Endometrial microvascular endothelial cells (primary cell): ENCODE measurements around the gene TEX53. TPM values are rescaled to one million over a fixed set of nuclear protein-coding genes. Genes with fewer than 3 reads are reported as not detected.

ENCODE experiments used
- in situ Hi-C: cut with HindIII; loops from 2 replicates; pipeline ENCODE4 v1.10.0; 2017; ENCODE audit warnings: low sequenced_read_pairs, low pct_unique_long_range_greater_than_20kb; ENCODE audit errors: inconsistent ontology term
- total RNA-seq: library from RNA; depleted of rRNA; stranded (reverse); fragments of >200 nt; gene quantifications from one replicate; pipeline ENCODE4 v1.2.3, GENCODE V29; 2015; ENCODE audit errors: inconsistent ontology term

The TEX53 gene
- total RNA-seq, result not detected

DNA sequence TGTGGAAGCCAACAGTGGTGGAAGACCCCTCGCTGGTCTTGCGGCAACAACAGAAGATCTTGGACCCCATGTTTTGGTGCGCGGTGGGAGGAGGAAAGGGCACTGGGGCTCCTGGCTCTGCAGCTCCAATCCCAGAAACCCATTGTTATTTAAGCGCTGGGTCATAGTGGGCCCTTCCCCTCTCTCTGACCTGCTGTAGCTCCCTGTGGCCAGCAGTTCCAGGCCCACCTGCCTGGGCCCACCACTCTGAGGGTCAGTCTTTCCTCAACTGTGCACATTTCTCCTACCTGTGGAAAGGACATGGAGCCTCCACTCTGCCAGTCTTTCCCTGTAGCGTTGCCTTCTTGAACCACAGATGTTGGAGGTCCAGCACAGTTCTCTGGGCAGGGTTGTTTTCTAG is at the start of gene TEX53:
Gene TEX53 (minus strand): TSS at position 101 of the 400 bp plus-strand sequence. CDS start 31 bp downstream, at position 70.
- in situ Hi-C loops, result no loop called here

DNA sequence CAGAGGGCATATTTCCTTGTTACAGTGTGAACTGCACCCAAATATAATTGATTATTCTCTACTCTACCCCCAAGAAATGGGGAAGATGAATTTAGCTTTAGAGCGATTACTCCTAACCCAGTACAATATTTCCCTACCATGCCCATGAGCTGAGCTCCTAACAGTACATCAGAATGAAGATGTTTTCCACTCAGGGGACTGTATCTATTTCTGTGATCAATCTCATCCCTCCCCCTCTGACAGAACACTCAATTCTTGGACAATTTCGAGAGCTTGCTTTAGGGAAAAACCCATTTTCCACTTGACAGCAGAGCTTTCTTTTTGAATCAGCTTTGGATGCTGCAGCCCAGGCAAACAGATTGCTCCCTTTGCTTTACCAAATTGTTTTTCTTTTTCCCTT is 49.1 kb upstream of the TEX53 start:
- in situ Hi-C loops, result no loop called here

DNA sequence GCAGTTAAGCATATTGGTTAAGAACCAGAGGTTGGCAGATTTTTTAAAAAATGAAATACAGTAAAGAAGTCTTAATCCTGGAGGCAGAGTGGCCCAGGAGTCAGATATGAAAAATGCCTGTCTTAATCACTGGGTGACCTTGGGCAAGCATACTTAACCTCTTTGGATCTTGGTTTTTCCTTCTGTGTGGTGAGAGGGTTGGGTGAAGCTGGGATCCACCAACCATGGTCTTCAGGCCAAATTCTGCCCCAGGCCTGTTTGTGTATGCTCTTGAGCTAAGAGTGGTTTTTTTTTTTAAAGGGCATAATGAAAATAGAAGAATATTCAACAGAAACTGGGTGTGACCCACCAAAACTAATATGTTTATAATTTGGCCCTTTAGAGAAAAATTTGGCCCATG is 44.4 kb upstream of the TEX53 start:
- in situ Hi-C loops, result no loop called here

DNA sequence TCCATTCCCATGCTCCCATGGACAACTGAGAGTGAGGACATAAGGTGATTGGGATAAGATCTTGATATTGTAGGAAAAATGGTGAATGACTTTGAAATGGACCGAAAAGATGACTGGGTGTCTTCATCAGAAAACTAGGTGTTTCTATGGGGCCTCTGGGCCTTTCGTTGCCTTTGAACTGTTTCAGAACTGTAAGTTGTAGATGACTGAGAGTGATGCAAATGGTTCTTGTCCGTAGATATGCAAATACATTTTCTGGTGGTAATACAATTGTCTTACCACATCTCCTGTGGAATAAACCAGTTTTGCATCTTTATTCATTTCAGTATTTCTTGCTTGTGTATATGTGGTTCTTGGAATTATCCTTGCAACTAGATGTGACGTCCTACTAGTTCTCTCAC is 40.3 kb upstream of the TEX53 start:
- in situ Hi-C loops, result no loop called here

DNA sequence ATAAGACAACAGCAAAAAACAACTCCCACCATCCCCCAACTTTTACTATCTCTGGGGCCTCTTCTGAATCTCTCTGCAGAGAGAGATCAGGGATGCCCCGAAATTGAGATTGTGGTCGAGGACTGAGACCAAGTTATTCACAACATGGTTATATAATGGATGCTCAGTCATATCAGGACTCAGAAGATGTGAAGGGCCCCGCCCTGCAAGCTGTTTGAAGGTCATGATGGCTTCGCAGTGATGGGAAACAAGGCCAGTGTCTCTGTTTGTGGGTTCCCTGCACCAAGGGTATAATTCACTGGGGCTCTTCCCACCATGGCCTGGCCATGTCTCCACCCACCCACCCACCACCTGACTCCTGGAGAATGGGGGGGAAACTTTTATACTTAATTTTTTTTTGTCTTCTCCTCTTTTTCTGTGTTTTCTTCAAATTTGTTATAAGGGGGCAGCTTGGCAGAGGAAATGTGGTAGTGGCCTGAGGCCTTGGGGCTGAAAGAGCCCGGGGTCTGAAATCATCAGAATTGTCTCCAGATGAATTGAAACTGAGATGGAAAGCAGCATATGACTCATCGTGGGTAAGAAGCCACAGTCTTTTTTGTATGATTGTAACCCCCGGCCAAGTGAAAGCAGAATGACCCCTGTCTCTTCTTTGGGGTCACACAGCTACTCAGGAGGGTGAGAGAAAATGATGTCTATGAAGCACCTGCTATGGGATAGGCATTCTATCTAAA is 39.4 kb upstream of the TEX53 start:
- in situ Hi-C loops, result no loop called here

DNA sequence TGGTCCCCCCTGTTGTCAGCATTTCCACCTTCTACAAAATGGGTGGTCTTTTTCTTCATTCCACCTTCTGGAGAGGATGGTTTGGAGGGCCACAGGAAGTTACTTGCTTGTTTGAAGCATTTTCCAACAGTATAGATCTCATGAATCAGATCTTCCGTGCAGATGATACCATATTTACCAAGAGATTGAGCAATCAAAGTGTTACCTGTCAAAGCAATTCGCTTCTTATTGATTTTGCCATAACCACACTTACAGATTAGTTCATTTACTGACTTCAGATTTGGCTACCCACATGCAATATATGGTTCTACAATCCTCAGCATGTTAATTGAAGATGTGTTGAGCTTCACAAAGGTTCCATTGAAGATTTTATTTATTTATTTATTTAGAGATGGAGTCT is 38.3 kb upstream of the TEX53 start:
- in situ Hi-C loops, result no loop called here

DNA sequence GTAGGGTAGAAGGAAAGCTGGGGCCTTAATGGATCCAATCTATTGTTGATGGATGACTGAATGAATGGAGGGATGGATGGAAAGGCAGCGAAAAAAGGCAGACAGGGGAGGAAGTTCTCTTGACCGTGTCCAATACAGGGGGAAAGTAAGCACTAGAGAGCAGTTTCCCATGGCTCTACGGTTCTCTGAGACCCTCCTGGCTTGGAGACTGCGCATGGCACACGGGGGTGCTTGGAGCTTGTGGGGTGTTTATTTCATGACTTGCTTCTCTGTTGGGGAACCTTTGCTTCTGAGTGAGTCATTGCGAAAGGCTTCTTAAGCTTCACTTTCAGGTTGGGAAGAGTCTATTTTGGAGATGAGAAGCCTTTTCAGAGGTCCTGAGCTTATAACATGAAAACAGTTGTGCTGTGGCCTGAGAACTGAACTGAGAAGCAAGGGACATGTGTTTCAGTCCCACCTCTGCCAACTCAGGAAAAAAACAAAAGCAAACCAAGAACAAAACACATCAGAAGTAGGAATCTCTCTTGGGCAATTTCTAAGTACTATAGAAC is 37.2 kb upstream of the TEX53 start:
- in situ Hi-C loops, result no loop called here

DNA sequence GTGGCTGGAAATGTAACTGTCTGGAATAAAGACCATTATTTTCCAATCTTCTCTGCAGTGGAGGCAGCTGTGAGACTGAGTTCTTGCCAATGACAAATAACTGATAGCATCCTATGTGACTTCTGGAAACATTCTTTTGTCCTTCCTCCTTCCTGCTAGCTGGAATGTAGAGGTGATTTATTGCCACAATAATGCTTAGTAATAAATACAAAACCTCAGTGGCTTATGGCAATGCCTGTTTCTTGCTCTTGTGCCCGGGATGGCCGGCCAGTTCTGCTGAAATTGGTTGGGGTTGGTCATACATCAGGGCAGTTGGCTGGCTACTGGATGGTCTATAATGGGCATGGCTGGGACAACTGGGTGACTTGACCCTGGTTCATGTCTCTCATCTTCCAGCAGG is 36.5 kb upstream of the TEX53 start:
- in situ Hi-C loops, result no loop called here

DNA sequence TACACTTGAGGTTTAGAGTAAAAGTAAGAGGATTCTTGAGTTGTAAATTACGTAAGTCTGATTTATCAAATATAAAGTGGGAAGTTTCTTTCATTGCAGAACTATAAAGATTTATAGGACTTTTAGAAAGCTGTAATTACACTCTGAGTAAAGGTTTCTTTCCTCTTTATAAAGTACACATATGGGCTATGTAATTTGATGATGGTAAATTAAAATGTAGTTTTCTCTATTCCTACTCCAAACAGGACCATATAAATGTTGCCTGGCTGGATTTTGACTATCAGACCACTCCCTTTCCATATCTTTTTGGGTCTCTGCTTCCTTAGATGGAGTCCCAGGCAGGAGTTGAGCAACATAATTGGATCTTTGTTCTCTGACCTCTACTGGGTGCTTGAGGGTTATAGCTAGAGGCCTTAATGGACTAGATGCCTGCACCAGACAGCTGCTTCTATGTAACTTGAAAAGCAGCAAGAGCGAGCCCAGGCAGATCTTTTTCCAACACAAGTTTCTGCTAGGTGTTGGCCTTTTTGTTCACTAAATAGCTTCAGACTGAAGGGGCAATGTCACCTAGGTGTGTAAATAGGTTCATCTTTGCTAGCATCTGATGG is 35.7 kb upstream of the TEX53 start:
- in situ Hi-C loops, result no loop called here

DNA sequence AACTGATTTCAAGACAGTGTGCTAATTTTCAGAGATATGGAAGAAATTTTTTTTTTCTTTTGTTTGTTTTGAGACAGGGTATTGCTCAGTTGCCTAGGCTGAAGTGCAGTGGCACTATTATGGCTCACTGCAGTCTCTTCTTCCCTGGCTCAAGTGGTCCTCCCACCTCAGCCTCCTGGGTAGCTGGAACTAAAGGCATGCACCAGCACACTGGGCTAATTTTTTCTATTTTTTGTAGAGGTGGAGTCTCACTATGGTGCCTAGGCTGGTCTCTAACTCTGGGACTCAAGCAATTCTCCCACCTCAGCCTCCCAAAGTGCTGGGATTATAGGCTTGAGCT is 34.3 kb upstream of the TEX53 start:
- in situ Hi-C loops, result no loop called here

DNA sequence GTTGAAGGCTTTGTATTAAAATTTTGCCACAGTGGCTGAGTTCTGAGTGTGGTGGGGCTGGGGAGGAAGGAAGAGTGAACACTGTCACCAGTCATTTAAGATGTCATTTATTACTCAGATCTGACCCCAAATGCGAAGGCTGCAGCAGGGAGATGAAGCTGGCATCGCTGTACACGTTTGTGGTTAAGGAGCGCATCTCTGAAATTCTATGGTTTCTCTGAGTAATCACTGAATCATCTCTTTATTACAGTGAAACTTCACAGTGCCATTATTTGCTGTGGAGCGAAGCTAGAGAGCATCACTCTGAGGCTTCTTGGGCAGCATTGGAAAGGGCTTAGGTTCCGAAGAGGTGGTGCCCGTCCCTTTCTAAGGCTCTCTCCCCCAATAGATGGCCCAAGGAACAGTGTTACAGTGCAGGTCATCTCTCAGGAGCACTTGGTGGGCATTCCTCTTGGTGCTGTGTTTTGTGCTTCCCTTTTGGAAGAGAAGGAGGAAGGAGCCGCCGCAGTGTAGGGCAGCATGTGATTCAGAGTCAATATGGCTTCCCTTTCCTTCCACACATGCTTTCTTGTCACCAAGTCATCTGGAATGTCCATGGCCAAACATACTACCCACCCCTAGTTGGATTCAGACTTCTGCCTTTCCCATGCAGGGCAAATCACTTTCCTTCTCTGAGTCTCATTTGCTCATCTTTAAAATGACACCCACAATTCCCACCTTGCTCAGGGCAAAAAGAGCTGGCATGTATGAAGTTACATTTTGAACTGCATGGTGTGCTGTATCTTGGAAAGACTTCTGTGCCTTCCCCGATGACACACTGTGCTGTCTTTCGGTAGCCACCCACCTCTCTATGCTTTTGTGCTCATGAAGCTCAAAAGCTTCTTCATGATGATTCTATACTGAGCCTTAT is 33.7 kb upstream of the TEX53 start:
- in situ Hi-C loops, result no loop called here

DNA sequence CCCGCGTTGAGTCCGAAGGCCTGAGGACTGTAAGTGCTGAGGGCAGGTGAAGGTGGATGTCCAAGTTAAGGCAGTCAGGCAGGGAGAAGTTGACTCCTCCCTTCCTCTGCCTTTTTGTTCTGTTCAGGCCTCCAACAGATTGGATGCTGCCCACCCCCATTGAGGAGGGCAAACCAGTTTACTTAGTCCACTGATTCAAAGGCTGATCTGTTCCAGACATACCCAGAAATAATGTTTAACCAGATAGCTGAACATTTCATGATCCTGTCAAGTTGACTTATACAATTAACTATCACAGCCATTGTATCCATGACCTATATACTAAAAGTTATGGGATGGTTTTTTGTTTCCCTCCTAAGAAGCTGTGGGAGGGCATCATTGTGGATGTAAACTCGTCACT is 32.7 kb upstream of the TEX53 start:
- in situ Hi-C loops, result no loop called here

DNA sequence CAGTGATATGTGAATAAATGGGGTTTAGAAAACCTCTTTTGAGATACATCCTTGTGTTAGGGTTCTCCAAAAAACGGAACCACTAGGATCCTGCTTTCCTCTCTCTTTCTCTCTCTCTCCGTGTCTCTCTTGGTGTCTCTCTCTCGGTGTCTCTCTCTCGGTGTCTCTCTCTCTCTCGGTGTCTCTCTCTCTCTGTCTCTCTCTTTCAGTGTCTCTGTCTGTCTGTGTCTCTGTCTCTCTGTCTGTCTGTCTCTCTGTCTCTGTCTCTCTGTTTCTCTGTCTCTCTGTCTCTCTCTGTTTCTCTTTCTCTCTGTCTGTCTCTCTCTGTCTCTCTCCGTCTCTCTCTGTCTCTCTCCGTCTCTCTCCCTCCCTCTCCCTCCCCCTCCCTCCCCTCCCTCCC is 32.2 kb upstream of the TEX53 start:
- in situ Hi-C loops, result no loop called here

DNA sequence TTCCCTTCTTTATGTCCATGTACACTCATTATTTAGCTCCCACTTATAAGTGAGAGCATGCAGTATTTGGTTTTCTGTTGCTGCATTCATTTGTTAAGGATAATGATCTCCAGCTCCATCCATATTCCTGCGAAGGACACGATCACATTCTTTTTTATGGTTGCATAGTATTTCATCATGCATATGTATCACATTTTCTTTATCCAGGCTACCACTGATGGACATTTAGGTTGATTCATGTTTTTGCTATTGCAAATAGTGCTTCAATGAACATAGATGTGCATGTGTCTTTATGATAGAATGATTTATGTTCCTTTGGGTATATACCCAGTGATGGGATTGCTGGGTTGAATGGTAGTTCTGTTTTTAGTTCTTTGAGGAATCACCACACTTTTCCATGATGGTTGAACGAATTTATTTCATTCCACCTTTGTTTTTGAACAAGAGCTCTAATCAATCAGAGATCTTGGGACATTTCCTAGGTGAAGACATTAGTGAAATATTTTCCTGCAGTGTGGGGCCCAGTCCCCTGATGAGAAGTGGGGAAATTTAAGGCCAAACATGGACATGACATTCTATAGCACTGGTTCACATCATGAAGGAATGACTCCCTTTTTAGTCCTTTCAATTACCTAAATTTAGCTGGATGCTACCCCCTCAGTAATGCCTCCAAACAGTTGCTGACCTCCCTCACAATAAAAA is 31.5 kb upstream of the TEX53 start:
- in situ Hi-C loops, result no loop called here

DNA sequence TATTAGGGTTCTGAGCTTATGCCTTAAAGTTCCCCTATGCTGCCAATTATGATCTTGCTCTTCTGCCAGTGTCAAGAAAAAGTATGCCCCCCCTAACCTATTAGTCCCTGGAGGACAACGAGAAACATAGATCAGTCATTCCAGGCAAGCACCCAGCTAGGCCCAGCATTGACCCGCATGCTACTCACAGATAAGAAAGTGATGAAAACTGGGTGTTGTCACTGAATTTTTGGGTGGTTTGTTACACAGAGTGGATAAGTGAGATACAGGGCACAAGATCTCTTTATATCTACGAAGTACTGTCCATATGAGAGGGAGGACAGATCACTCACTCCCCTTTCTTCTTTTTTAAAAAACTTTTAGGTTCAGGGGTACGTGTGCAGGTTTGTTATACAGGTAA is 30.8 kb upstream of the TEX53 start:
- in situ Hi-C loops, result no loop called here

DNA sequence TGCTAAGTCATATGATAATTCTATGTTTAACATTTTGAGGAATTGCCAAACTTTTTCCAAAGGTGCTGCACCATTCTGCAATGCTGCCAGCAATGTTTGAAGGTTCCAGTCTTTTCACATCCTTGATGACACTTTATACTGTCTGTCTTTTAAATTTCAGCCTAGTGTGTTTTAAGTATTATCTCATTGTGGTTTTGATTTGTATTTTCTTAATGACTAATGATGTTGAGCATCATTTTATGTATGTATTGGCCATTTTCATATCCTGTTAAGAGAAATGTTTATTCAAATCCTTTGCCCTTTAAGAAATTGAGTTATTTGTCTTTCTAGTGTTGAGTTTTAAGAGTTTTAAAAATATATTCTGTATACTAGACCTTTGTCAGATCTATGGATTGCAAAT is 29.4 kb upstream of the TEX53 start:
- in situ Hi-C loops, result no loop called here

DNA sequence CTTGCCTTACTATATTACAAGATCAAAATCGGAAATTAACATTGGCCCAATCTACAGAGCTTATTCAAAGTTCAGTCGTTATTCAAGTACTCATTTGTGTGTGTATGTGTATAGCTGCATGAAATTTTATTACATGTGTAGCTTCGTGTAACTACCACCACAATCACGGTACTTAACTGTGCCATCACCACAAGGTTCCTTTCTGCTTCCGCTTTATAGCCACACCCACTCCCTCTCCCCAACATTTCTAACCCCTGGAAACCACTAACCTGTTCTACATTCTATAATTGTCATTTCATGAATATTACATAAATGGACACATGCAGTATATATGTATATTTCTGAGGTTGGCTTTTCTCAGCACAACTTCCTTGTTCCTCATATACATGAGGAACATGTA is 28.3 kb upstream of the TEX53 start:
- in situ Hi-C loops, result no loop called here

DNA sequence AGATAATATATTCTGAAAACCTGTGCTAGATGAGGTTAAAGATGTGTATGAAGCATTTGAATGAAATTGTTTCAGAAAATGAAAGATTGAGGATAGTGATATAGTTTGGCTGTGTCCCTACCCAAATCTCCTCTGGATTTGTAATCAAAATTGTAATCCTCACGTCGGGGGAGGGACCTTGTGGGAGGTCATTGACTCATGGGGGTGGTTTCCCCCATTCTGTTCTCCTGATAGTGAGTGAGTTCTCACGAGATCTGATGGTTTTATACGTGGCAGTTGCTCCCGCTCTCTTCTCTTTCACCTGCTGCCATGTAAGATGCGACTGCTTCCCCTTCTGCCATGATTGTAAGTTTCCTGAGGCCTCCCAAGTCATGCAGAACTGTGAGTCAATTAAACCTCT is 26.4 kb upstream of the TEX53 start:
- in situ Hi-C loops, result no loop called here

DNA sequence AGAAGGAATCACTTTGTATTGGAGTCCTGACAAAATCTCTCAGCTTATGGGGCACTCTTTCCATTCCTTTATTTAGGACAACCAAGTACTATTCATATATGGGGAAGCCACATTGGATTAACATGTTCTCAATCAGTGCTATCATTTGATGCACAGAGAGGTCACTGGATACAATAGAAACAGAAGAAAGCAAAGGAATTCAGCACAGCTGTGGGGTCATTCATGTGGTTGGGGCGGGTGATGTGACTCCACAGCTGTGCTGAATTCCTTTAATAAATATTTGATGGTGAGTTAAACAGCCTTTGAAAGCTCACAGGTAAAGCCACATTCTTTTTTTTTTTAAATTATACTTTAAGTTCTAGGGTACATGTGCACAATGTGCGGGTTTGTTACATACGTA is 25.2 kb upstream of the TEX53 start:
- in situ Hi-C loops, result no loop called here
